HEK293T (cell line): ENCODE measurements around the gene AIFM3.

Experiments
- CTCF ChIA-PET: fragments of 350-600 bp; formaldehyde crosslinking; extraction: SDS; loops from one replicate; lab custom pipeline; 2021; ENCODE audit warnings: antibody characterized with exemption, inconsistent platforms; lab: Yijun Ruan, JAX
- POLR2A ChIA-PET: fragments of 350-600 bp; formaldehyde crosslinking; extraction: SDS; loops from one replicate; lab custom pipeline; 2020; ENCODE audit warnings: antibody characterized with exemption, inconsistent platforms; lab: Yijun Ruan, JAX
- DNase-seq: peaks from one replicate; pipeline ENCODE4 v3.0.0; 2012; ENCODE audit warnings: mixed read lengths; ENCODE audit errors: extremely low spot score
- ARNT ChIP-seq: fragments of 450-650 bp; IDR thresholded peaks from 2 replicates; pipeline ENCODE4 v1.6.1; 2017; ENCODE audit warnings: mild to moderate bottlenecking
- BHLHE40 ChIP-seq: fragments of 450-650 bp; IDR thresholded peaks from 2 replicates; pipeline ENCODE4 v1.6.1; 2016; ENCODE audit warnings: mild to moderate bottlenecking, moderate library complexity, borderline replicate concordance
- CTBP1 ChIP-seq: fragments of 450-650 bp; IDR thresholded peaks from 2 replicates; pipeline ENCODE4 v1.6.1; 2016; ENCODE audit warnings: borderline replicate concordance
- ELF4 ChIP-seq: fragments of 450-650 bp; IDR thresholded peaks from 2 replicates; pipeline ENCODE4 v1.6.1; 2017; ENCODE audit warnings: antibody characterized with exemption
- FOXA1 ChIP-seq: fragments of 450-650 bp; IDR thresholded peaks from 2 replicates; pipeline ENCODE4 v1.6.1; 2016; ENCODE audit warnings: mild to moderate bottlenecking
- FOXK2 ChIP-seq: fragments of 450-650 bp; IDR thresholded peaks from 2 replicates; pipeline ENCODE4 v1.6.1; 2016; ENCODE audit warnings: mild to moderate bottlenecking
- FOXM1 ChIP-seq: fragments of 450-650 bp; IDR thresholded peaks from 2 replicates; pipeline ENCODE4 v1.6.1; 2017; ENCODE audit warnings: mild to moderate bottlenecking, borderline replicate concordance
- HDGF ChIP-seq: fragments of 450-650 bp; IDR thresholded peaks from 2 replicates; pipeline ENCODE4 v1.6.1; 2017; ENCODE audit warnings: antibody characterized with exemption, borderline replicate concordance
- L3MBTL2 ChIP-seq: fragments of 450-650 bp; conservative IDR thresholded peaks from 2 replicates; pipeline ENCODE4 v1.6.1; 2016; ENCODE audit warnings: mild to moderate bottlenecking
- LEF1 ChIP-seq: fragments of 450-650 bp; IDR thresholded peaks from 2 replicates; pipeline ENCODE4 v1.6.1; 2017; ENCODE audit warnings: mild to moderate bottlenecking, borderline replicate concordance
- NFRKB ChIP-seq: fragments of 450-650 bp; IDR thresholded peaks from 2 replicates; pipeline ENCODE4 v1.6.1; 2016; ENCODE audit warnings: mild to moderate bottlenecking, moderate library complexity
- PKNOX1 ChIP-seq: fragments of 450-650 bp; IDR thresholded peaks from 2 replicates; pipeline ENCODE4 v1.6.1; 2016
- SUZ12 ChIP-seq: fragments of 450-650 bp; IDR thresholded peaks from 2 replicates; pipeline ENCODE4 v1.6.1; 2016; ENCODE audit warnings: mild to moderate bottlenecking
- TARDBP ChIP-seq: fragments of 450-650 bp; IDR thresholded peaks from 2 replicates; pipeline ENCODE4 v1.6.1; 2016
- ZNF384 ChIP-seq: fragments of 450-650 bp; IDR thresholded peaks from 2 replicates; pipeline ENCODE4 v1.6.1; 2016

The AIFM3 gene

GRCh38 chr22:21014726-21015465, 47.8 kb downstream of the AIFM3 start, which contains the start of gene P2RX6:
Gene P2RX6, plus strand, starts transcription at chr22:21015165. Its CDS starts 10 bp downstream, at chr22:21015175.
- ChIA-PET CTCF (interaction anchor here (1.0 to 2.2 kb wide), 2 partner anchors 12 to 88 kb away, joined by 3 to 9 read pairs; no protein-coding TSS in a partner anchor), POLR2A (interaction anchor here (1.5 to 6.6 kb wide), 3 partner anchors 9 to 33 kb away, joined by 4 to 58 read pairs (median 22); partner anchors contain the start of genes LZTR1 and THAP7)
- no peak for TF ChIP-seq FOXM1
- TF ChIP-seq FOXA1, result no peak
- TF ChIP-seq NFRKB, result no peak
- DNase-seq, result no peak

GRCh38 chr22:21015466-21016006, 48.5 kb downstream of the AIFM3 start:
- POLR2A ChIA-PET, result interaction anchor here (1.5 to 6.6 kb wide), 3 partner anchors 10 to 34 kb away, joined by 4 to 58 read pairs (median 22); partner anchors contain the start of genes LZTR1 and THAP7
- no peak for DNase-seq
- TF ChIP-seq TARDBP (no peak), ELF4 (no peak), SUZ12 (no peak), NFRKB (no peak), LEF1 (no peak), ARNT (no peak), FOXA1 (no peak), CTBP1 (no peak), HDGF (no peak), FOXM1 (no peak), FOXK2 (no peak)
- CTCF ChIA-PET, result interaction anchor here (1.0 to 2.2 kb wide), 2 partner anchors 13 to 87 kb away, joined by 3 to 9 read pairs; no protein-coding TSS in a partner anchor

GRCh38 chr22:21016644-21017420, 49.8 kb downstream of the AIFM3 start:
- TF ChIP-seq SUZ12 (no peak), ZNF384 (no peak), FOXK2 (no peak), HDGF (no peak), BHLHE40 (no peak), LEF1 (no peak)
- CTCF ChIA-PET, result no interaction called here
- DNase-seq, result no peak
- POLR2A ChIA-PET, result interaction anchor here (1.3 to 6.6 kb wide), 3 partner anchors 15 to 35 kb away, joined by 4 to 58 read pairs (median 5); partner anchors contain the start of genes LZTR1 and THAP7

GRCh38 chr22:21018314-21018713, 51.3 kb downstream of the AIFM3 start:
- DNase-seq, result no peak
- ChIA-PET CTCF (interaction anchor here (0.7 kb wide), 1 partner anchor 18 kb away, joined by 6 read pairs; no protein-coding TSS in a partner anchor), POLR2A (interaction anchor here (1.7 to 2.3 kb wide), 2 partner anchors 15 to 36 kb away, joined by 4 to 5 read pairs; partner anchors contain the start of gene LZTR1)
- no peak for TF ChIP-seq BHLHE40
- no peak for TF ChIP-seq LEF1
- TF ChIP-seq FOXM1, result no peak
- no peak for TF ChIP-seq FOXA1
- TF ChIP-seq ARNT, result no peak
- TF ChIP-seq FOXK2, result no peak
- TF ChIP-seq SUZ12, result no peak
- no peak for TF ChIP-seq HDGF
- no peak for TF ChIP-seq ELF4
- no peak for TF ChIP-seq NFRKB
- TF ChIP-seq TARDBP, result no peak

- DNase-seq, result peak; percentile 73
- ChIA-PET POLR2A (interaction anchor here (1.1 to 2.7 kb wide), 4 partner anchors 19 to 83 kb away, joined by 4 to 14 read pairs (median 9); partner anchors contain the start of genes LZTR1 and THAP7), CTCF (interaction anchor here (0.6 to 1.7 kb wide), 8 partner anchors 13 to 135 kb away, joined by 3 to 14 read pairs (median 5); partner anchors contain the start of gene LRRC74B)
- TF ChIP-seq HDGF, result no peak
- TF ChIP-seq ARNT, result no peak
- TF ChIP-seq PKNOX1, result no peak
- TF ChIP-seq LEF1, result no peak
- no peak for TF ChIP-seq SUZ12
- TF ChIP-seq FOXK2, result no peak
- no peak for TF ChIP-seq NFRKB
Measured at GRCh38 chr22:21020802-21021429, 53.9 kb downstream of the AIFM3 start.

GRCh38 chr22:21022507-21022906, 55.5 kb downstream of the AIFM3 start:
- no peak for TF ChIP-seq HDGF
- TF ChIP-seq SUZ12, result no peak
- TF ChIP-seq TARDBP, result no peak
- no peak for TF ChIP-seq L3MBTL2
- no peak for TF ChIP-seq FOXK2
- ChIA-PET CTCF (no interaction called here), POLR2A (interaction anchor here (2.7 kb wide), 1 partner anchor 80 kb away, joined by 12 read pairs; no protein-coding TSS in a partner anchor)
- no peak for DNase-seq
